GM10847 (cell line): ENCODE results near the gene GNAT2.

Experiments
- POLR2A ChIP-seq: IDR thresholded peaks from 2 replicates; pipeline ENCODE4 v1.6.1; 2011; ENCODE audit not compliant: insufficient read length; ENCODE audit errors: extremely low read depth

The GNAT2 gene

DNA sequence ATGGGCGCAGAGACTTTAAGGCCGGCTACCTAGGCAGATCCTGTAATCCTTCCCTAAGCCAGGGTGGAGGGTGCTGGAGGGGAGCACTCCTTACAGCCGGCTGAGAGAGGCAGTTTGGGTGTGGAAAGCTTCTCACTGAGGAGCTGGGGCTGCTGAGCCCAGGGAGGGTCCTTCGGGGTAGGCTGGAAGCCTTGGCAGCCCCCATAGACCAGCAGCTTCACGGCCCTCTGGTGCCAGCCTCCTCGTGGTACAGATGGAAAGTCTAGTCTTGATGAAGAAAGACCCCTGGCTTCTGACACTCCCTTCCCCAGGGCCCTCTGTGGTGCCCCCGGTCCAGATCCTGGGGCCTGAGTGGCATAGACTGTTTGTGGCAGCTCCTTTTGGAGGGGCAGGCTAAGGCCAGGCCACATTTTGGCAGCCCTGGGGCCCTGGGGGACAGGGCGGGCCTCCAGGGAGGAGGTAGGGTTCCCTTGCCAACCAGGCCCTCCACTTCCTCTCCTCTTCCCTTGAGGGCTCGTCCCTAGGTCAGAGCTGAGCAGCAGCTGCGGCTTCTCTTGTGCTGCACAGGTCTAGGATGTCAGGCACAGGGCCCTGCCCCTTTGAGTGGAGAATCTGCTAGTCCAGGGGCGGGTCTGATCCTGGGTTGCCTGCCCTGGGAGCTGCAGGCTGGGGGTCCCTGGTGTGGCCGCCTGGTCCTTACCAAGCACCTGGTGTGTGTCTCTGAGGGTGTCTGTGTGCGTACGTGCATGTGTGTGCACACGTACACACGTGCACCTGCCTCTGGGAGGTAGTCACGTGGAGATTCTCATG, 5.0 kb upstream of the GNAT2 start:
- no peak for TF ChIP-seq POLR2A

GRCh38 chr1:109623601-109624161, 4.3 kb upstream of the GNAT2 start:
- no peak for TF ChIP-seq POLR2A

DNA sequence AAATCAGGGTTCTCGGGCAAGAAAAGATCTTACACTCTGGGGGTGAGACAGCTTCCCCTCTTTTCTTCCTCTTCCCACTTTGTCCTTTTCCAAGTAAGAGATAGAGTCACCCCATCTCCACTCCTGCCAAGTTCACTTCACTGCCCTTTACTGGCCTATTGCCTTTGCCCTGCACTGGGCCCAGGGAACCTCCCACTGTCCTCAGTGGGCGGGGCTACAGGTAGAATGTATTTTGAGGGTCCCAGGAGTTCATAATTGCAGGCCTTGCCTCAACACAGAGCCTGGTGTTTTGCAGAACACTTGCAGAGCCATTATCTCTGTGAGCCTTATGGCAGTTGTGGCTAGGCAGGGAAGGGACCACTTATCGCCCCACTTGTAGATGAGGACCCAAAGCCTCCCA, 3.5 kb upstream of the GNAT2 start:
- TF ChIP-seq POLR2A = no peak

GRCh38 chr1:109622137-109622892, 2.9 kb upstream of the GNAT2 start:
- no peak for TF ChIP-seq POLR2A

GRCh38 chr1:109621379-109622136, 2.1 kb upstream of the GNAT2 start:
- TF ChIP-seq POLR2A = no peak

GRCh38 chr1:109620841-109621286, 1.4 kb upstream of the GNAT2 start:
- peak; percentile 21 for TF ChIP-seq POLR2A

DNA sequence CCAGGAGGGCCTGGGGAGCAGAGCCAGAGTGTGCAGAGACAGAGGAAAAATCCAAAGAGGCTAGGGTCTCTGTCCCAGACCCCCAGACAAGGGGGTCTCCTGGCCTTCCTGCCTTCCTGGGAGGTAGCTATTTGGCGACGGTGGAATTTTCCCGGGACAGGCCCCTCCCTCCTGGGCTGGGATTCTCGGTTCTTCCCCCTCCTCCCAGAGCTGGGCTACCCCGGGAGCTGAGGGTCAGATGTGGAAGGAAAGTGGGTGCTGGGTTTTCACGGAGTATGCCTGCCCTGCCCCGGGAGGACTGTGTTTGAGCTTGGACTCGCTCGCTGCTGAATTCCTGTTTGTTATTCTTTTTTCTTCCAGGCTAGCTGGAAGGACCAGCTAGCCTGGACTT, 980 bp upstream of the GNAT2 start:
- no peak for TF ChIP-seq POLR2A

GRCh38 chr1:109618661-109619575, 498 bp downstream of the GNAT2 start:
- TF ChIP-seq POLR2A = no peak

DNA sequence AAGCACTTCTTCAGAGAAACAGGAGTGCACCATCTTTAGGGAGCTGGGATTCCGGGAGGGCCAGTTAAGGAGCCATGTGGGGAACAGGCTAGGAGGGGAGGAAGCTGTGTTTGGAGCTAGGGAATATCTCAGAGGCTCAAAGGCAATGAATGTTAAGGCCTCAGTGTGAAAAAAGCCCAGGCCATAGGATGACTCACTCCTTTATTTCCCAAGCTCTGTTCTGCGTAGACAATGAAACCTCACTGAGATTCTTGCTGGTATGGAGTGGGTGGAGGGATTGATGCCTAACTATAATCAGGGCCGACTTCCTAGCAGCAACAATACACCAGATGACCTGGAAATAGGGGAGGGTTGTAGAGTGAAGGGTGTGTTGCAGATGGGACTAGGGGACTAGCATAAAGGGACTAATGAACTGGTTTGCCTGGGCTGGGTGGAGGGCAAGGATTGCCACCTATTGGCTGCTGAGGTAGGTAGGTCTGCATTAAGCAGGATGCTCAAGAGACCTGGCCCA, 2.1 kb downstream of the GNAT2 start:
- no peak for TF ChIP-seq POLR2A

DNA sequence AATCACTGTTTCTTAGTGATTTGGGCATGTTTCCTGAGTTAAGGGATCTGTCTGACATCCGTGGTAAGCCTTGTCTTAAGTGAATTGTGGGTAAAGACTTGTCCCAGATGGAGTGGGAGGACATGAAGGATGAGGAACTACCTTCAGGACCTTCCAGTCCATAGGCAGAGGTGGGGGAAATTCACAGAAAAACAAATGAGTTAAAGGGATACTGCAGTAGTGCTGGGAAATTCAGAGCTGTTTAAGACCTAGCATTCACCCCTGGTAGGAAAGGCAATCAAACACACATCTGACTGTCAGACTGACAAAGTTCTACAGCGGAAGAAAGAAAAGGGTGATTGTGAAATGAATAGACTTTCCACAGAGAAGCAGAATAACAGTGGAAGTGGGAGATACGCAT, 3.0 kb downstream of the GNAT2 start:
- TF ChIP-seq POLR2A = no peak

DNA sequence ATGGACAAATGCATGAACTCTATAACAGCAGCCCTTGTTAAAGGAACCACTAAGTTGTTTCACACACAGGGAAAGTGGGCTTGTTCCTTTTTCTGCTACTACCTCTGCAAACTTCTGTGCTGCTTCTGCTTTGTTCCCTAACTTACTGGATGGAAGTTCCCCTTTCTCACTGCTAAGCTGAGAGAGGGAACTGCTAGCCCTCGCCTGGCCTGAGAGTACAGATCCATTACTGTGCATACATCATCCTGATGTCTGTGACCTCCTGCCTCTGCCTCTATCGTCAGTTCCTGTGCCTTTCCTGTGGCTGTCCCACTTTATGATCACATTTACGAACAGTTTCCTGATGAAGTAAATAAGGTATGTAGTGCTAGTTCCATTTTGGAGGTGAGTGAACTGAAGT, 3.5 kb downstream of the GNAT2 start:
- TF ChIP-seq POLR2A = no peak

DNA sequence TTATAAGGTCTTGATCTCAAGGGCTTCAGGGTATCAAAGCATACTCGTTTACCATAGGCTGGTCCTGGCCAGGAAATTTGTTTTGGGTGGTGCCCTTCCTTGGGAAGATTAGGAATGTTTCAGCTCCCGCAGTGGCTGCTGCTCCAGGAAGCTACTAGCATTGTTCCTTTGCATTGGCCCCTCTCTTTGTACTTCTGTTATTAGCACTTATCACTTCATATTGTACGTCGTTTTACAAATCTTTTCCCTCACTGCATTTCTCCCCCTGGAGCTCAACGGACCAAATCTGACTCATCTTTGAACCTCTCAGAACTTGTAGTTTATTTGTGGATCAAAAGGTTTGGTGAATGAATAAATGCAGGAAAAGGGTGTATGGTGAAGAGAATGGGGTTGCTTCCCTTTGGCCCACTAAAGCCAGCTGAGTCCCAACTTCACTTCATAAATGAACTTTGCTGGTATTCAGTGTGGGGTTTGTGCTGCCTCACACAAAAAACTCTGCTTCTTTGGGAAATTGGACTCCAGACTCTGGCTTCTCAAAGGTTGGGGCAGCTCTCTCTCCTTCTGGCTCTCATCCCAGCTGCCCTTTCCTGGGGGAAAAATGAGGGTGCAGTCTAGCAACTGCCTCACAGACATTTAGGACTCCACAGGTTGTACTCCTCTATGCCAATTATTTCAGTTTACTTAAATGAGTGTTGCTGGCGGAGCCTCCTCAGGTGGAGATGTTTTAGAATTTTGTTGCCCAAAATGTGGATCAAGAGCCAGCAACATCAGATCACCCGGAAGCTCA, 5.9 kb downstream of the GNAT2 start:
- no peak for TF ChIP-seq POLR2A

GRCh38 chr1:109611308-109611990, 8.0 kb downstream of the GNAT2 start:
- TF ChIP-seq POLR2A = no peak
